ENCODE data around the gene NUDT1. TPM values are rescaled to one million over a fixed set of nuclear protein-coding genes. Genes with fewer than 3 reads are reported as not detected.

The NUDT1 gene
- total RNA-seq, 1 experiment from 2014 or later: 100 TPM

DNA sequence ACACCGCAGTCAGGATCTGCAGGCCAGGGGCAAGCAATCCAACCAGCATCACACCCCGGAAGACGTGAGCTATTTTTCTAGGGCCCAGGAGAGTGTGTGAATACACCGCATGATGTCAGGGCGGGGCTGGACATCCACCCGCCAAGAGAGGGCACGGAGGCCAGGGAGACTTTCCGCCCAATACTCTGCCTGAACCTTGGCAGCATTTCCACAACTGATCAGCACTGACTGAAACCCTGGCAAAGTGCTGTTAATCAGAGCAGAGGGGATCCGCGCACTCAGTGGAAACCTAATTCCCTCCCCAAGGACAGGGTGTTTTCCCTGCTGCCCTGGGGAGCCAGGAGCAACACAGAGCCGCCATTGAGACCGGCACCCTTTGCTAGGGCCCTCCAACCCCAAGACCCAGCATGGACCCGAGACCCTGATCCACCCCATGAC lies 17.5 kb upstream of the NUDT1 start (continued):
- no peak for TF ChIP-seq ZNF425 (CRISPR knock-in tag; conservative IDR thresholded peaks at IDR 0.05)

- ChIA-PET CTCF (no interaction called here), POLR2A (no interaction called here)
- no peak for ATAC-seq
- H3K36me3 Mint-ChIP-seq: peaks cover 62% of the 10 kb centered on the region
- no peaks in the 10 kb centered on the region for H3K27me3 Mint-ChIP-seq (ENCODE audit: low read depth)
- H3K27ac Mint-ChIP-seq: no peak overlapping the region
- H3K4me1 Mint-ChIP-seq: no peaks in the 10 kb centered on the region
- no peak overlapping the region for H3K4me3 Mint-ChIP-seq
- no peak for TF ChIP-seq CREM (CRISPR knock-in tag; IDR thresholded peaks at IDR 0.05)
- TF ChIP-seq STAT6 (CRISPR knock-in tag; conservative IDR thresholded peaks at IDR 0.05; ENCODE audit: low read depth): no peak
- TF ChIP-seq ZBTB43 (CRISPR knock-in tag; IDR thresholded peaks at IDR 0.05): no peak
- TF ChIP-seq MXD4 (CRISPR knock-in tag; IDR thresholded peaks at IDR 0.05; ENCODE audit: borderline replicate concordance): no peak
- TF ChIP-seq GABPB1 (CRISPR knock-in tag; IDR thresholded peaks at IDR 0.05): no peak
- TF ChIP-seq SMAD3 (CRISPR knock-in tag; IDR thresholded peaks at IDR 0.05; ENCODE audit: borderline replicate concordance): no peak
- no peak for TF ChIP-seq SMAD4 (CRISPR knock-in tag; IDR thresholded peaks at IDR 0.05)
- no peak for TF ChIP-seq TP53 (CRISPR knock-in tag; IDR thresholded peaks at IDR 0.05)
- no peak for TF ChIP-seq JAZF1 (CRISPR knock-in tag; IDR thresholded peaks at IDR 0.05)
- no peak for TF ChIP-seq ATF2 (CRISPR knock-in tag; IDR thresholded peaks at IDR 0.05; ENCODE audit: borderline replicate concordance, low read depth)
- no peak for TF ChIP-seq IRF2 (CRISPR knock-in tag; IDR thresholded peaks at IDR 0.05; ENCODE audit: borderline replicate concordance, low read depth)
- TF ChIP-seq ZBTB21 (CRISPR knock-in tag; IDR thresholded peaks at IDR 0.05; ENCODE audit: borderline replicate concordance): no peak
- no peak for TF ChIP-seq NFYB (CRISPR knock-in tag; conservative IDR thresholded peaks at IDR 0.05; ENCODE audit: low read depth)
- no peak for TF ChIP-seq ZNF532 (CRISPR knock-in tag; IDR thresholded peaks at IDR 0.05; ENCODE audit: borderline replicate concordance)
- no peak for TF ChIP-seq GTF2I (CRISPR knock-in tag; conservative IDR thresholded peaks at IDR 0.05)
- no peak for TF ChIP-seq ESRRA (CRISPR knock-in tag; IDR thresholded peaks at IDR 0.05; ENCODE audit: borderline replicate concordance)
- no peak for TF ChIP-seq NR3C1 (CRISPR knock-in tag; conservative IDR thresholded peaks at IDR 0.05; ENCODE audit: low read depth)
- DNase-seq (ENCODE audit: low spot score): no peak
- H3K9me3 Mint-ChIP-seq: no peaks in the 10 kb centered on the region
Observed at GRCh38 chr7:2224934-2225333, 17.1 kb upstream of the NUDT1 start.
